GM12864 (cell line): ENCODE results near the gene SRRT.
A peak's percentile ranks its signal among the peaks of the same experiment; 100 is the strongest.

Experiments used
- DNase-seq: peaks from one replicate; pipeline ENCODE4 v3.0.0-alpha.2; 2011; ENCODE audit warnings: low read depth
- H3K4me3 ChIP-seq: 2 replicates; pipeline ENCODE4 v1.5.1; 2011; ENCODE audit warnings: mild to moderate bottlenecking, low read depth, low read length, control low read depth
- TF ChIP-seq, protein P1 (sequence below): IDR thresholded peaks from 2 replicates; pipeline ENCODE4 v1.5.1; 2011; ENCODE audit warnings: low read depth, mild to moderate bottlenecking, moderate library complexity, low read length, control low read depth, inconsistent platforms; ENCODE audit errors: missing control alignments

Gene SRRT

DNA sequence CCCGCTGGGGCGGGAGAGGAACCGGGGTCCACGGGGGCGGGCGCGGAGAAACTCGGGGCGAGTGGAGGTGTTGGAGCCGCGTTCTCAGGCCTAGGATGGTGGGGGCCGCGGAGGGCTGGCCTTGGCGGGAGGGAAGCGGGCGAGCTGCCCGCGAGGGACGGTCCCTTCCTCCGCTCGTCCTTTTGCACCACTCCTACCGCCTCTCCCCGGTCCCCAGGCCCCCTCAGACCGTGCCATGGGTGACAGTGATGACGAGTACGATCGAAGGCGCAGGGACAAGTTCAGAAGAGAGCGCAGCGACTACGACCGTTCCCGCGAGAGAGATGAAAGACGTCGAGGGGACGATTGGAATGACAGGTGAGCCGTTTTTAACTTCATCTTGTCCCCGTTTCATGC lies 451 bp downstream of the SRRT start:
- DNase-seq: no peak
- TF ChIP-seq, protein P1, sequence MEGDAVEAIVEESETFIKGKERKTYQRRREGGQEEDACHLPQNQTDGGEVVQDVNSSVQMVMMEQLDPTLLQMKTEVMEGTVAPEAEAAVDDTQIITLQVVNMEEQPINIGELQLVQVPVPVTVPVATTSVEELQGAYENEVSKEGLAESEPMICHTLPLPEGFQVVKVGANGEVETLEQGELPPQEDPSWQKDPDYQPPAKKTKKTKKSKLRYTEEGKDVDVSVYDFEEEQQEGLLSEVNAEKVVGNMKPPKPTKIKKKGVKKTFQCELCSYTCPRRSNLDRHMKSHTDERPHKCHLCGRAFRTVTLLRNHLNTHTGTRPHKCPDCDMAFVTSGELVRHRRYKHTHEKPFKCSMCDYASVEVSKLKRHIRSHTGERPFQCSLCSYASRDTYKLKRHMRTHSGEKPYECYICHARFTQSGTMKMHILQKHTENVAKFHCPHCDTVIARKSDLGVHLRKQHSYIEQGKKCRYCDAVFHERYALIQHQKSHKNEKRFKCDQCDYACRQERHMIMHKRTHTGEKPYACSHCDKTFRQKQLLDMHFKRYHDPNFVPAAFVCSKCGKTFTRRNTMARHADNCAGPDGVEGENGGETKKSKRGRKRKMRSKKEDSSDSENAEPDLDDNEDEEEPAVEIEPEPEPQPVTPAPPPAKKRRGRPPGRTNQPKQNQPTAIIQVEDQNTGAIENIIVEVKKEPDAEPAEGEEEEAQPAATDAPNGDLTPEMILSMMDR: no peak
- H3K4me3 ChIP-seq: peak overlapping the region; percentile 86

DNA sequence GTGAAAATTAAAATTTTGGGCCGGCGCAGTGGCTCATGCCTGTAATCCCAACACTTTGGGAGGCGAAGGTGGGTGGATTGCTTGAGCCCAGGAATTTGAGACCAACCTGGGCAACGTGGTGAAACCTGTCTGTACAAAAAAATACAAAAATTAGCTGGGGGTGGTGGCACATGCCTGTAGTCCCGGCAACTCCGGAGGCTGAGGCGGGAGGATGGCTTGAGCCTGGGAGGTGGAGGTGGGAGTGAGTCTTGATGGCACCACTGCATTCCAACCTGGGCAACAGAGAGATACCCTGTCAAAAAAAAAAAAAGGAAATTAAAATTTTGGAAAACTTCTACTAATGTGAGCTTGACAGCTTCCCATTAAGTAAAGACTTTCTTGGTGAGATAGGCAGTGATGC lies 3.1 kb downstream of the SRRT start:
- TF ChIP-seq, protein P1: no peak
- H3K4me3 ChIP-seq: no peak overlapping the region
- DNase-seq: no peak

DNA sequence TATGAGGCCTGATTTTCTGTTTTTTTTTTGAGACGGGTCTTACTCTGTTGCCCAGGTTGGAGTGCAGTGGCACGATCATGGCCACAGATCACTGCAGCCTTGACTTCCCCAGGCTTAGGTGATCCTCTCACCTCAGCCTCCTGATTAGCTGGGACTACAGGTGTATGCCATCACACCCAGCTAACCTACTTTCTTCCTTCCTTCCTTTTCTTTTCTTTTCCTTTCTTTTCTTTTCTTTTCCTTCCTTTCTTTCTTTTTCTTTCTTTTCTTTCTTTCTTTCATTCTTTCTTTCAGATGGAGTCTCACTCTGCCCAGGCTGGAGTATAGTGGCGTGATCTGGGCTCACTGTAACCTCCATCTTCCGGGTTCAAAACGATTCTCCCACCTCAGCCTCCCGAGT lies 3.8 kb downstream of the SRRT start:
- H3K4me3 ChIP-seq: no peak overlapping the region
- TF ChIP-seq, protein P1: no peak
- no peak for DNase-seq

DNA sequence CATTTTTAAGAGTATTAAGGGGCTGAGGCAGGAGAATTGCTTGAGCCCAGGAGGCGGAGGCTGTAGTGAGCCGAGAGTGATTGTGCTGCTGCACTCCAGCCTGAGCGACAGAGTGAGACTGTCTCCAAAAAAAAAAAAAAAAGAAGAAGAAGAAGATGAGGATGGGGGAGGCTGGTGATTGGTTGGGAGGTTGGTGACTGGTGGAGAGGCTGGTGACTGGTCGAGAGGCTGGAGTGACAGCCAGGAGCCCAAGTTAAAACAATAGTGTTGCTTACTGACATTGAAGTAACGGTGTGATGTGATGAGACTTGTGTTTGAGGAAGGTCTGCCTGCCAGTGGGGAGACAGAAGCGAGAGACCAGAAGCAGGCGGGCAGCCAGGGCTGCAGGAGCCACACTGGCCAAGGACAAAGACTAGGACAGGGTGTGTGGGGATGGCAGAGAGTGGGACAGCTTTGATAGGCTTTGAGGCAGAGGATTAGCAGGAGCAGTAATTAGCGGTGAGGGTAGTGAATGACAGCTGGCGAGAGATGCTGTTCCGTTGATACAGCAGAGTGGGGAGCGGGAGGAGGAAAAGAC lies 4.9 kb downstream of the SRRT start:
- DNase-seq: no peak
- TF ChIP-seq, protein P1: no peak
- no peak overlapping the region for H3K4me3 ChIP-seq

DNA sequence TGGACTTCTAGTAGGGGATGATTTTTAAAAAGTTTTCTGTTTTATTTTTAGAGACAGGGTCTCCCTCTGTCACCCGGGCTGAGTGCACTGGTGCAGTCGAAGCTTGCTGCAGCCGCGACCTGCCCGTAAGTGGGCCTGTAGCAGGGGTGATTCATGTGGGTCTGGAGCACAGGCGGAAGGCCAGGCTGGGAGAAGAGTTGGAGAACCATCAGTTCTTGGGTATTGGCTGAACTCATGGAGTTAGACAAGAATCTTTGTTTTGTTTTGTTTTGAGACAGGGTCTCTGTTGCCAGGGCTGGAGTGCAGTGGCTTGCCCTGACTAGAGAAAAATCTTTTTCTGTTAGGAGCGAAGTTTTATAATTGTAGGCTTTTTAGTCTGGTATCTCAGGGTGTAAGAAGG lies 5.7 kb downstream of the SRRT start:
- DNase-seq: no peak
- no peak overlapping the region for H3K4me3 ChIP-seq
- TF ChIP-seq, protein P1: no peak

DNA sequence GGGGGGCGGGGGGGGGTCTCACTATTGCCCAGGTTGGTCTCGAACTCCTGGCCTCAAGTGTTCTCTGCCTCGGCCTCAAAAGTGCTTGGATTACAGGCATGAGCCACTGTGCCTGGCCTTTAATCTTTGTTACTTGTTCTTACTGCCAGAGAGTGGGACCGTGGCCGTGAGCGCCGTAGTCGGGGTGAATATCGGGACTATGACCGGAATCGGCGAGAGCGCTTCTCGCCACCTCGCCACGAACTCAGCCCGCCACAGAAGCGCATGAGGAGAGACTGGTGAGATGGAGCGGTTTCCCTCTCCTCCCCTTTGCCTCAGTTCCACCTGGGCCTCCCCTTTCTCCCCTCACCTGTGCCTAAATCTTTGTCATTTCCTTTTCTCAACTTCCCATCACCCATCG lies 6.2 kb downstream of the SRRT start:
- TF ChIP-seq, protein P1: no peak
- DNase-seq: no peak
- H3K4me3 ChIP-seq: no peak overlapping the region

DNA sequence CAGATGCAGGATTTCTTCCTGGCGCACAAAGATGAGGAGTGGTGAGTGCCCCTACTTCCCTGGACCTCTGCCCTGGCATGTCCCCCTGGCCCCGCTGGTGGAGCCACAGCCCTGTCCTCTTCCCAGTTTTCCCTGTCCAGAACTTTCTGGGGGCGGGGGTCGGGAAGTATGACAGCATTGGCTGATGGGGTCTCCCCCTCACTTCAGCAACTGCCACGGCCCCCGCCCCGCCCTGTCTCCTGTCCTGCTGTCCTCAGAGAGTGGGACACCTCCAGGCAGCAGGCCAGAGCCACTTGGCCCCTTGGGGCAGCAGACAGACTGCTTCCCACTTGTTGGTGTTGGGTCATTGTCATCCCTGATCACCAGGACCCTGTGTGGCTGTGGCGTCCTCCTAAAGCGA lies 7.3 kb downstream of the SRRT start:
- TF ChIP-seq, protein P1: no peak
- H3K4me3 ChIP-seq: no peak overlapping the region
- DNase-seq: no peak
